GM20431 (cell line): Measurements from ENCODE around the gene ARHGAP18.

Experiments
- in situ Hi-C: fragments of 300-500 bp; cut with MseI, MboI; formaldehyde crosslinking; loops from one replicate; pipeline ENCODE4 v1.15.0; 2020; ENCODE audit warnings: low sequenced_read_pairs; ENCODE audit not compliant: unreplicated experiment

ARHGAP18 gene

DNA sequence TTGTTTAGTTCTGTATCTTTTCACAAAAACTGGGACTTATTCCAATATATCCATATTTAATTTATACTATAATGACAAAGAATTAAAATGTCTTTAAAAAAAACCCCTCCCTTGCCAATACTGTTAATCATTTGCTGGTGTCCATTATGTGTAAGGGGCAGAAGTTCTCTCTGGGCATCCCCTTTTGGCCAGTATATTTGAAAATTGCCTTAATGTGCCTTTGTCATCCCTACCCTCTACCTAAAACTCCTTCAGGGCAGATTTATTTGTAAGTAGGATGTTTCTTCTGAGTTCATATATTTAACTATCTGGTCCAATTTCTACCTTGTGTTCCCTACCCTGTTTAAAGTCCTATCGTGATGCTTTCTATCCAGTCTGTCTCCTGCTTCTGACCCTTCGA, 62.9 kb downstream of the ARHGAP18 start:
- in situ Hi-C loops, result no loop called here

DNA sequence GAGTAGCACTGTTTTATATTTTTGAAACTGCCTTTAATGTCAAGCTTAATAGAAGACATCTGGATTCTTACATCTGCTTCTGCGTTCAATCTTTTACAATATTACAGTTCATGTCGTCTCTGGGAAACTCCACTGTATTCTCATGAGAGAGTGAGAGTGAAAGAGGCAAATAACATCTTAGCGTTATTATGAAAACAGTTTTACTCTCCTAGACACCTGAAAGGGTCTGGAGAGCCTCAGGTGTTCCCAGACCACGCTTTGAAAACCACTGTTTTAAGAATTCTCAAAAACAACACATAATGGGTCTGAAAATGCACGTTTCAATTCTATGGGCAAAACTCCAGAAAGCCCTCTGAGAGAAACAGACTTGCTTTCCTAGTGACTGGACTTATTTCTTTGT, 63.3 kb downstream of the ARHGAP18 start:
- in situ Hi-C loops, result no loop called here

DNA sequence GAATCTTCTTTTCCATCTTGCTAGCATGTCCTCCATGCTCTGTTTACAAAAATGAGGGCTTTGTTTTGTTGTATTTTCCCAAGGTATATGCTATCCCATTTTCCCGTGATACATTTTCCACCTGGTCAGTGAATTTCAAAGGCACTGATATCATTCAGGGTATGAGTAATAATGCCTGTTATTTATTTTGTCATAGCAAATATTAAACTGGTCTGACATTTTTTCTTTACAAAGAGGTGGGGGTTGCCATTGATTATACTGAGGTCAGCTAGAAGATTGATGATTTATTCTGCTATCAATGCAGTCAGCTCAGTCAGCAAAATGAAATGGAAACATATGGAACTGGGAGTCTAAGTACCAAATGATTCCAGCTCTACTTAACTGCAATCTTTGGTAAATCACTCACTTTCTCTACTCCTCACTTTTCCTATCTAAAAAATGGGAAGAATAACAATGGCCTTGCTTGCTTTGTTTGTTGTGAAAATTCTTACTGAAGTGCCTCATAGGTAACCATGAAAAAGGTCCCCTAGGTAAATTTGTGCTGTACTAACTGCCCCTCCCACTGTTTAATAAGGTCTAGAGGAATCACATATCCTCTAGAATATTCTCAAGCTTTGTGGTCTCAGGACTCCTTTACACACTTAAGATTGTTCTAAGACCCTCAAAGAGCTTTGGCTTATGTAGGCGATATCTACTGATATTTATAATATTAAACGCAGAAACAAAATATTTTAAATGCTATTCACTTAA, 64.0 kb downstream of the ARHGAP18 start:
- in situ Hi-C loops, result no loop called here

DNA sequence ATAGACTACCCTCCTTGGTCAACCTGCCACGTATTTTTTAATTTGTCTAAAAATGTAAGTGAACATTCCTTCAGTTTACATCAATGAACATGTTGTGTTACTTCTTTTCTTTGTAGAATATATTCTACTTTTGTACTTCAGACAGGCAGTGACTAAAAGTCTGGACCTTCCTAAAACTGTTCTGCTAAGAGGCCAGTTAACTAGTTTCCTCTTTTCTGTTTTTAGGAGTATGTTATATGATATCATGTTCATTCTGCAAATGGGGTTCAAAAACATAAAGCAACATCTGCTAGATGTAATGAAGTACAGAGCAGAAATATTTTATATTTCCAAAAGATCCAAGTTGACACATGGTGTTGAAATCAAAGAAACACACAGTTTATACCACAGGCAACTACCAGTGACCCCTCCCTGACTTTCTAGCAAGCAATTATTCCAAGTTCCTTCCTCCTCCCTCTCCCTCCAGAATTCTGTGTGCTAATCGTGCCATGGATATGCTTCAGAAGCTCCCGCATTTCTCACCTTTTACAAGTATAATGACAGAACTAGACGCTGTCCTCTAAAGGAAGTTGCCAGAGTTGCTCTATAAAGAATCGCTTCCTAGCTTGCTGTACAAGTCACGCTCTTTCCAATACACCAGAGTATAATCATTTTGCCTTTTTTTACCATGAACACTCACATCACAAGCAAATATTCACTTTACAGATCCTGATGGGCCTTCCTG, 64.7 kb downstream of the ARHGAP18 start:
- in situ Hi-C loops, result no loop called here

DNA sequence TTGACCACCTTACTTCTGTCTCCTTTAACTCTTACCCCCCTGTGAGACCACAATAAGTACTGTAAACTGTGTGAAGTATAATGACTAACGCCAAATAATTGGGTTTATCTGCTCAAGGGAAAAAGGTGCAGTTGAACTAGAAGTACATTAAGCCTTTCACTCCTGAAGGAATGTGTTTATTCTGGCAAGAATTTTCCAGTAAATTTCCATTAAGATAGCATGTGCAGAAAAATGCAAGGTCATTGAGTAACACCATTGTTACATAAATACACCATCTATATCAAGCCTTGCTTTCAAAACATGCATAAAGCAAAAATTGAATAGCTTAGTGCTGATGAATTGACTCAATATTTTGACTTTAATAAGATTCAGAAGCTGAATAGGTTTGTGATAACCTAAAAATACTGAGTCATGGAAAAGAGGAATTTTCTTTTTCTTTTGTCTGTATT, 65.4 kb downstream of the ARHGAP18 start:
- in situ Hi-C loops, result no loop called here

DNA sequence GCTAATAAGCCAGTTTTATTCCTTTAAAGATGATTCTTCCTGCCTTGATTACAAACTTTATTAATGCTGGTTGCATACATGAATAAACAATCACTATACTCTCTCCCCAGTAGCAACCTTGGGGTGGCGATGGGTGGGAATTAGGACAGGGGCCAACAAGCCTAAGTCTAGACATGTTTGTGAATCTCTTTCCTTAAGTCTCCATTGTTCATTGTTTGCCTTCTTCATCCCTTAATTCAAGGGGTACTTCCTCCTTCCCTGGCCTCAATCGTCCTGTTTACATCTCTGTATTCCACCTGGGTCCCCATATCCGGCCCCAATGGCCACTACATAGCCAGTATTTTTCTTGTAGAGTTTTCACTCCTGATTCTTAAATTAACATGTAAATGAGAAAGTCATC, 66.0 kb downstream of the ARHGAP18 start:
- in situ Hi-C loops, result no loop called here

DNA sequence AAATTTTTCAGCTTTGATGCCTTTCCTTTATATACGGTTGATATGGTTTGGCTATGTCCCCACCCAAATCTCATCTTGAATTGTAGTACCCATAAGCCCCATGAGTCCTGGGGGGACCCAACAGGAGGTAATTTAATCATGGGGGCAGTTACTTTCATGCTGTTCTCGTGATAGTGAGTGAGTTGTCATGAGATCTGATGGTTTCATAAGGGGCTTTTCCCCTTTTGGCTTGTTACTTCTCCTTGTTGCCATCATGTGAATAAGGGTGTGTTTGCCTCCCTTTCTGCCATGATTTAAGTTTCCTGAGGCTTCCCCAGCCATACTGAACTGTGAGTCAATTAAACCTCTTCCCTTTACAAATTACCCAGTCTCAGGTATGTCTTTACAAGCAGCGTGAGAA, 66.8 kb downstream of the ARHGAP18 start:
- in situ Hi-C loops, result no loop called here

DNA sequence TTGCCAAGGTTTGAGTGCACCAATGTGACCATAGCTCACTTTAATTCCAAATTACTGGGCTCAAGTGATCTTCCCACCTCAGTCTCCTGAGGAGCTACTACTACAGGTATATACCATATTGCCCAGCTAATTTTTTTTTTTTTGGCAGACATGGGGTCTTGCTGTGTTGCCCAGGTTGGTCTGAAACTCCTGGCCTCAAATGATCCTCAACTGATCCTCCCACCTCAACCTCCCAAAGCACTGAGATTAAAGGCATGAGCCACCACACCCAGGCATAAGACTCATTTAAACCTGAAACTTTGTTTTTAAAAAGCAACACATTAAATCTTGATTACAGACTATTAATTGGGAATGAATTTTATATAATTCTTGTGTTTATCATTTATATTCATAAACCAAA, 67.7 kb downstream of the ARHGAP18 start:
- in situ Hi-C loops, result no loop called here

DNA sequence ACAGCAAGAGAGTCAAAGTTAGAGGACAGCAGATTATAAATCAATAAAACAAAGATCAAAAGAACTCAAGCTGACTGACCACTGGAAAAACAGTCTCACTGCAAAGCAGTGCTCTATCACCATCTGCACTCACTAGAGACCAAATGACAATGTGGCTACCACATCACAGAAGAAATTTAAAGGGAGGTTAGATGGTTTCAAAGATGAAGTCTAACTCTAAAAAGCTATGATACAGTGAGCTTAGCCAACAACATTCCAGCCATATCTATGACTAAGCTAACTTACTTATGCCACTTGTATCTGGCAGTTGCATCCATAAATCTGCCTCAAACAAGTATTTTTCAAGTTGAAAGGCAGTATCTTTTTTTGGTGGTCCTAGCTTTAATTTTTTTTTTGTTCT, 68.6 kb downstream of the ARHGAP18 start:
- in situ Hi-C loops, result no loop called here

DNA sequence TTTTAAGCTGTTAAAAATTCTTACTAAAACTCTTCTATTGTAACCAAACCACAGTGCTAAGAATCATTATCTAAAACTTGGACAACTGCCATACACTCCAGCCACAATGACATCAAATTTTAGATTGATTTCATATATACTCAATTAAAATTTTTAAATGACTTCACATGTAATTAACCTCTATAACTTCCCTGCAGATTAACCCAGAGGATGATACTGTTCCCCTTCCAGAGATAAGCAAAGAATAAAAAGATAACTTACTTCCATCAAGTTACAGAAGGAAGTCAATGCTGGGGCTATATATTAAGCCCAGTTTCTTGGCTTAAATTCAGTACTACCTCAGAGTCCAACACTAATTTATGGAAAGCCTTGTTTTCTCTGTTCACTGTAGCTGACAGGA, 71.3 kb downstream of the ARHGAP18 start:
- in situ Hi-C loops, result no loop called here

DNA sequence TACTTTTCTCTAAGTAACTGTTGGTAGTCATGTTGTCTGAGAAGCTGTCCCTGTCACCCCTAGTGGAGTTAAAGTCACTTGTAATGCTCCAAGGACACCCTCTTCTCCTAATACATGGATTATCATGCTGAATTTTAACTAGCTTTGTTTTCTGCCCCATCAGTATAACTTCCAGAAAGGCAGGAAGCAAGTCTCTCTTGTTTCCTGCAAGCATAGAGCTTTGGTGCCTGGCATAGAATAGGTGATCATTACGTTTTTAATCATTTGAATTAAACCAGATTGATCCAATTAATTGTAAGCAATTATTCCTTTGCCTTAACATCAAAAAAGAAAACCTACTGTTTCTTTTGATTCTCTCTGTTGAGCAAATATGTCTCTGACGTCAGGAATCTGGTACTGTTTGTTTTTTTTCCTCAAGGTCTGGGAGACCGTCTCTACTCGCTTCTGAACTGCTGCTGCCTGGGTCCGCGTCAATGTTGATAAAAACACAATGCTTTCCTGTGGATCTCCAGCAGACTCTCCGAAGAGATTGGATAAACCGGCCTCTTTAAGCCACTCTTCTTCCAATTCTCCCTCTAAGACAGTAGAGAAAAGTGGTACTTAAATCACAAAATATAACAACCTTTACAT, 71.8 kb downstream of the ARHGAP18 start:
- in situ Hi-C loops, result no loop called here

DNA sequence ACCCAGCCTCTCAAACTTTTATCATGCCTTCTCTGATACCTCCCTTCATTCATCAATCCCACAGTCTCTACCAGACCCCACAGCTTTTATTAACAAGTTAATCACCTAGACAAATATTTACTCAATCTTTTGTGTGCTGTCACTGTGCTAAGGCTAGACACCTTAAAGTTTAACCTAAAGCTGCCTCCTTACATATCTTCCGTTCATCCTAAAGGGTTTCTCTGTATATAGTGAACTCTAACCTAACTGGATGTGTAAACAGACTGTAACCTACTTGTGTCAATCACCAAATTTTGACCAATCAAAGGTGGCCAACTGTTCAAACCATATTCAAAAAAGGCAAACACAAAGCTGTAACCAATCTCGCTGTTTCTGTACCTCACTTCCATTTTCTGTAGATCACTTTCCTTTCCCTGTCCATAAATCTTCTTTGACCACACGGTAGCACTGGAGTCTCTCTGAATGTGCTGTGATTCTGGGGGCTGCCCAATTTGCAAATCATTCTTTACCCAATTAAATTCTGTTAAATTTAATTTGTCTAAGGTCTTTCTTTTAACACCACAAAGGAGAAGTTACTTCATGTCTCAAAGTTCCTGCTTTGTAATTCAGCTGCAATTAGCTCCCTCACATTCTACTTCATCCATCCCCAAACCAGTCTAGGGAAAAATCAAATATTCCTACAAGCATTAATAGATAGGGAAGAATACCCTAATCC, 72.5 kb downstream of the ARHGAP18 start:
- in situ Hi-C loops, result no loop called here

DNA sequence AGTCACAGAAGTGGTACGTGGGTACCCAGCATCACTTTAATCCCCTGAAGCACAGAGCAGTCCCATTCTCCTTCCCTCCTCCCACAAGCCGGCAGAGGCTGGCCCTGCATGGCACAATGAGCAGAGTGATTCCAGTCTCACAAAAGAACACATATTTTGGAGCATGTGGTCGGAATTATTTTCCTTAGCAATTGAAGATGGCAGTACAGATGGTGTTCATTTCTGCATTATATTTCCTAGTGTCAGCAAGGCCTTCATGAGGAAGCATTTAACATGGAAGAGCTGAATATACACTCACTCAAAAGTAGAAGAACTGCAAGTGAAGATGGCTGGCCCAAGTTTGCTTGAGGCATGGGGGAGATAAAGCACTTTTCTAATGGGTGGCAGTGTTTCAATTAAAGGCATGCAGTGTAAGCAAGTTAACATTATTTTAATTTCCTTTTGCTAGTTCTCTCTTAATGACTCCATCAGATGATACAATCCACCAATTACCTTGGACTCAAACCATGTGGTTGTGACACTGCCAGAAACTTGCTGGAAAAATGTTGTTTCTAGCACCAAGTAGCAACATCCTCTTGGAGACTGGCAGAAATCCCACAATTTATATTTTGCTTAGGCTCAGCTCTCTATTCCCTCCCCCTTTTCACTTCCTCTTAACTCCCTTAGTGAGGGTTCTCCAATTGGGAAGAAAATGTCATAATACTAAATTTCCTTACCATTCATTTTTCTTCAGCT, 74.4 kb downstream of the ARHGAP18 start:
- in situ Hi-C loops, result no loop called here

DNA sequence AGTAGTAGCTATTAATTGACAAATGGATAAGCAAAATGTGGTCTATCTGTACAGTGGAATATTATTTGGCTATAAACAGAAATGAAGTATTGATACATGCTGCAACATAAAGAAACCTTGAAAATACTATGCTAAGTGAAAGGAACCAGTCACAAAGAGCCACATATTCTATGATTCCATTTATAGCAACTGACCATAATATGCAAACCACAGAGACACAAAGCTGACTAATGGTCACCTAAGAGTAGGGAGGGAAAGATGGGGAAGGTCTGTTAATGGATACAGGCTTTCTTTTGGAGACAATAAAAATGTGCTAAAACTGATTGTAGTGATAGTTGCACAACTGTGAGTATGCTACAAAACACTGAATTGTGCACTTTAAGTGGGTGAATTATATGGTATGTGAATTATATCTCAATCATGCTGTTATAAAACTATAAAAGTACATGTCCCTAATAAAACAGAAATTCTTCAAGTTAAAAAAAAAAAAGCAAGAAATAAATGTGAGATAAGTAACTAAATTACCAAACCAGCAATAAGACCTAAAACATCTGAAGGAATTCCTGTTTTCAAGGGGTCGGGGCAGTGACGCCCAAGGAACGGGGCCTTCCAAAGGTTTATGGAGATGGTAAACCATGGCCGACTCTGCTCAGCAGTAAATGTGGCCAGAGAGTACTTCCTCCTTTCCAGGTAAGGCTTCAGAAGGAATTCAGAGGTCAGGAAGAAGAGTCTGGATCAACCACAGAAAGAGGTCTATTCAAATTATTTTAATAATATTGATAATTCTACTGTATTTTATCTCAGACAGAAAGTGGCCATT, 75.4 kb downstream of the ARHGAP18 start:
- in situ Hi-C loops, result no loop called here

DNA sequence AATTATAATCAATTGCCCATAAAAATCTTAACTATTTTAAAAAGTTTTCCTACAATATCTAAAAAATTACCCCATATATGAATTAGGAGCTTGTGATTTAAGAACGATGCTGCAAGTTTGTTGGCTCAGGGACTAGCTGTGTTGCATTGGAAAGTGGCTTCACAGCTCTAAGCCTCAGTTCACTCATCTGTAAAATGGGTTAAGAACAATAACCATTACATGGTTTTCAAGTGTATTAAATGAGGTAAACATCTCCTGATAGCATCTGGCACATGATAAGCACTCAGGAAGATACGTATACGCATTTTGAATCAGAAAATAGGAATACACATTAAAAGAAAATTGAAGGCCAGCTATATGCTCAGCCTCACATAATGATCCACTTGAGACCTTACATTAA, 76.4 kb downstream of the ARHGAP18 start:
- in situ Hi-C loops, result no loop called here

DNA sequence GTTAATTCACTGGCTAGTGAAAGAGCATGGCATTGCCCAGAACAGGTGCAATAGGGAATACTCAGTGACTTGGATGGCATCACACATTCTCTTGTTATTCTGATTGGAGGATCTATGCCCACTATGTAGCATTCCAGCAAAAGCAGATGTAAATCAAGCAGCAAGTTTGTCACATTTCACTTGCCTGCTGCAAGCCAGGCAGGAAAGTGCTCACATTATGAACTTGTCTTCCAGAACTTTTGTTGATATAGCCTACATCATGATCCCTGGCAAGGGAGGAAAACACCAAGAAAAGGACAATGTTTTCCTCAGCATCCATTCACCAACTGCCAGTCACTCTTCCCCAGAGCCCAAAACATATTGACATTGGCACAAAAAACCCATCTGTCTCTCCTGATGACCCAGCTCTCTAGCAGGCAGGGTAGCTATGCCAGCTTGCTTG, 77.8 kb downstream of the ARHGAP18 start:
- in situ Hi-C loops, result no loop called here

DNA sequence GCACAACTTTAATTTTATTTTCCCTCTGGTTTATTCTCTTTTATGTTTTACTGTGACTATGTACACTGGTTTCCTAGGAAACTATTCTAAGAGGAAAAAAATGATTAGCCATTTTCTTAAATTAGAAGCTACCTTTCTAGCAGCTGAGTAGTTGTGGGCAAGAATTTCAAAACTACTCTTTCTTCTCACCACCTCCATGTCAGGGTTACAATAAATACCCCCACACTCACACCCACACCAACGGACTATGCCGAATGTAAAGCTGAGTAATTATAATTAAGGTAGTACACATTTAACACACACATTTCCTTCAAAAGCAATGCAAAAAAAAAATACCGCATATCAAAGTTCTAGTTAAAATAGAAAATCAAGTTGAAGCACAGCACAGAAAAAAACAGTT, 78.9 kb downstream of the ARHGAP18 start:
- in situ Hi-C loops, result no loop called here

DNA sequence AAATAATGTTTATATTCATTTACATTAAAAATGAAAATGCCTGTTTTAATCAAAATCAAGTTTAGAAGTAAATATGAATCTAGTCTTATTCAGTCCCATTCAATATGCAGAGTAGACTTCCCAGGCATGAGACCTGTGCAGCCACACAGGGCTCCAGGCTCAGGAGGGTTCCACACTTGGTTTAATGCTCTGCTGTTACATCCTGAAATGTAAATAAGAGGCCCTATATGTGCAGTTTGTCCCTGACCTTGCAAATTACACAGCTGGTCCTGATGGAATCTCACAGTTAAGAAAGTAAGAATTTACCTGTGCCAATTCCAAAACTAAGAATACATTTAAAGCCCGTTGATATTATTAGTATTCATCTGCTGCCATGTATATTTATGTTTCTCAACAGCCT, 79.4 kb downstream of the ARHGAP18 start:
- in situ Hi-C loops, result no loop called here
